Fibroblast of pulmonary artery (primary cell): ENCODE results near the gene BSDC1.
A peak's percentile ranks its signal among the peaks of the same experiment; 100 is the strongest.
"Not testable (repeated sequence)": the region's sequence is repeated elsewhere in the genome, so short reads cannot be mapped to it uniquely, and the experiment has no call there.

ENCODE experiments used
- DNase-seq: peaks from one replicate; pipeline ENCODE4 v3.0.0-alpha.2; 2010; ENCODE audit warnings: low read depth
- H3K4me3 ChIP-seq: replicated peaks from 2 replicates; pipeline ENCODE4 v1.5.1; 2011; ENCODE audit warnings: low read depth, mild to moderate bottlenecking, control low read depth, low read length, moderate library complexity
- TF ChIP-seq, protein P1 (sequence below): IDR thresholded peaks from 2 replicates; pipeline ENCODE4 v1.5.1; 2011; ENCODE audit warnings: mild to moderate bottlenecking, control low read depth, low read length, inconsistent platforms; ENCODE audit errors: missing control alignments

The BSDC1 gene

DNA sequence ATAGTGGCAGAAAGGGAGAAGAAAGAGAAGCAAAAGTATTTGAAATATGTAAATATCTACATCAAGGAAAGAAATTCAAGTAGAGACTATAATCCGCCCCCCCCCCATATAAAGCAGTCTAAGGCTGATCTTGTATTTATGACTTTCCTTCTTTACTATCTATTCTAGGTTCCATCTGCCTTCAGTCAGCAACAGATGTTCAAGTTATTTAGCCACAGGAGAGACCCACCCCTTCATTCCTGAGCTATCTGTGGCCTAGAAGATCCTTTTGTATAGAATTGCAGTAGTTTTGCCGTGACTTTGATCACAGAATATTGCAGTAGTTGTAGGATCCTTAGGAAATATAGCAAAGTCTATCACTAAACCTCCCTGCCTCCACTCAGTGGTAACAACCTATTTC, 10.7 kb upstream of the BSDC1 start:
- no peak for DNase-seq
- no peak overlapping the region for H3K4me3 ChIP-seq
- TF ChIP-seq, protein P1, sequence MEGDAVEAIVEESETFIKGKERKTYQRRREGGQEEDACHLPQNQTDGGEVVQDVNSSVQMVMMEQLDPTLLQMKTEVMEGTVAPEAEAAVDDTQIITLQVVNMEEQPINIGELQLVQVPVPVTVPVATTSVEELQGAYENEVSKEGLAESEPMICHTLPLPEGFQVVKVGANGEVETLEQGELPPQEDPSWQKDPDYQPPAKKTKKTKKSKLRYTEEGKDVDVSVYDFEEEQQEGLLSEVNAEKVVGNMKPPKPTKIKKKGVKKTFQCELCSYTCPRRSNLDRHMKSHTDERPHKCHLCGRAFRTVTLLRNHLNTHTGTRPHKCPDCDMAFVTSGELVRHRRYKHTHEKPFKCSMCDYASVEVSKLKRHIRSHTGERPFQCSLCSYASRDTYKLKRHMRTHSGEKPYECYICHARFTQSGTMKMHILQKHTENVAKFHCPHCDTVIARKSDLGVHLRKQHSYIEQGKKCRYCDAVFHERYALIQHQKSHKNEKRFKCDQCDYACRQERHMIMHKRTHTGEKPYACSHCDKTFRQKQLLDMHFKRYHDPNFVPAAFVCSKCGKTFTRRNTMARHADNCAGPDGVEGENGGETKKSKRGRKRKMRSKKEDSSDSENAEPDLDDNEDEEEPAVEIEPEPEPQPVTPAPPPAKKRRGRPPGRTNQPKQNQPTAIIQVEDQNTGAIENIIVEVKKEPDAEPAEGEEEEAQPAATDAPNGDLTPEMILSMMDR, result no peak

DNA sequence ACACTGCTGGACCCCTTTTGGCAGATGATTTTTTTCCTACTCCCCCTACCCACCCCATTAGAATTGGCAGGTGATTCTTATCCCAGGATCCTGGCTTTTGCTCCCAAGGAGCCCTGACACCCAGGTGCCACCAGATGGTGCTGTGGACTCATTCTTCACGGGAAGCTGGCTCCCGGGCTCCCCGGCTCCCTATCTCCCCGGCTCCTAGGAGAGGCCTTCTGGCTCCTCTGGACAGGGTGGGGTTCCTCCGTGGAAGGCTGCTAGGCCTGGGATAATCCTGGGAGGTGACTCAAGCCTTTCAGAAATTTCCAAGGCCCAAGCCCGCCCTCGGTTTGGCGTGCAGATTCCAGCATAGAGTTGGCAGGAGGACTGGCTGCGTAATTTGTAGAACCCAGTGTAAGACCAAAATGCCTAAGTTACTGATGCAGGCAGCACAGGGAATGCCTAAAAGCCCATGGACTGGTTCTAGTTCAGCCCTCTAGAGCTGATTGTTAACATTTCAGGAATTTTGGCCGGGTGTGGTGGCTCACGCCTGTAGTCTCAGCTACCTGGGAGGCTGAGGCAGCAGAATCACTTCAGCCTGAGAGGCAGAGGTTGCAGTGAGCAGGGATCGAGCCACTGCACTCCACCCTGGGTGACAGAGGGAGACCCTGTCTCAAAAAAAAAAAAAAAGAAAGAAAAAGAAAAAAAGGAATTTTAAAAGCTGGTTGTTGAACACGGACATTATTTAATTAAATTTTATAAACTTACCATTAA, 6.8 kb upstream of the BSDC1 start:
- no peak overlapping the region for H3K4me3 ChIP-seq
- TF ChIP-seq, protein P1, result peak; percentile 94
- peak; percentile 86 for DNase-seq

DNA sequence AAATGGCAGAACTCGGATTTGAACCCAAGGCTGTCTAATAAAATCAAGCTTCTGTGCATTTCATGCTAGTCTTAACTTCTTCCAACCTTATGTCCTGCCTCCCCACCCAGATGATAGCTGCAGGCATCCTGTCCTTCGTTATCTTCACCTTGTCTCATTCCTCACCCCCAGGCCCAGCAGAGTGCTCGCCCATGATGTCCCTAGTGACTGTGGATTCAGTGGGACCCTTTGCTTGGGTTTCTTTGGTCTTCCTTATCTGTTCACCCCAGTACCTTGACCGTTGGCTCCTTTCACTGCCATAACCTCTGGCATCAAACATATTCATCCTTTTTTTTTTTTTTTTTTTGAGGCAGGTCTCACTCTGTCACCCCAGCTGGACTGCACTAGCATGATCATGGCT, 5.6 kb upstream of the BSDC1 start:
- TF ChIP-seq, protein P1, result no peak
- H3K4me3 ChIP-seq, result no peak overlapping the region
- no peak for DNase-seq

DNA sequence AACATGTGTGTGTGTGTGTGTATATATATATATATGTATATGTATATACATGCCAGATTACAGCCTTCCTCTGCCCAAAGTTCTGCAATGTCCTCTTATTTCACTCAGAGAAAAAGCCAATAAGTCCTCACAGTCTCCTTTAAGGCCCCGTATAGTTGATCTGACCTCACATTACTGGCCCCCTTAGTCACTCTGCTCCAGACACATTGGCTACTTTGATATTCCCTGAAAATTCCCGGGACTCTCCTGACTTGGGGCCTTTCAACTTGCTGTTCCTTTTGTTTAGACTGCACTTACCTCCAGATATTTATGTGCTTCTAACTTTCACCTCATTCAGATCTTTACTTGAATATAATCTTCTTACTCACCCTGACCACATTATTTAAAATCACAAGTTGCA, 4.2 kb upstream of the BSDC1 start:
- TF ChIP-seq, protein P1, result no peak
- DNase-seq, result peak; percentile 21
- H3K4me3 ChIP-seq, result no peak overlapping the region

DNA sequence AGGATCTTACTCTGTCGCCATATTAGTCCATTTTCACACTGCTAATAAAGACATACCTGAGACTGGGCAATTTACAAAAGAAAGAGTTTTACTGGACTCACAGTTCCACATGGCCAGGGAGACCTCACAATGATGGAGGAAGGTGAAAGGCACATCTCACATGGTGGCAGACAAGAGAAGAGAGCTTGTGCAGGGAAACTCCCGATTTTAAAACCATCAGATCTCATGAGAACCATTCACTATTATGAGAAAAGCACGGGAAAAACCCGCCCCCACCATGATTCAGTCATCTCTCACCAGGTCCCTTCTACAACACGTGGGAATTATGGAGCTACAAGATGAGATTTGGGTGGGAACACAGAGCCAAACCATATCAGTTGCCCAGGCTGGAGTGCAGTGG, 2.3 kb upstream of the BSDC1 start:
- DNase-seq, H3K4me3 ChIP-seq: not testable (repeated sequence)

DNA sequence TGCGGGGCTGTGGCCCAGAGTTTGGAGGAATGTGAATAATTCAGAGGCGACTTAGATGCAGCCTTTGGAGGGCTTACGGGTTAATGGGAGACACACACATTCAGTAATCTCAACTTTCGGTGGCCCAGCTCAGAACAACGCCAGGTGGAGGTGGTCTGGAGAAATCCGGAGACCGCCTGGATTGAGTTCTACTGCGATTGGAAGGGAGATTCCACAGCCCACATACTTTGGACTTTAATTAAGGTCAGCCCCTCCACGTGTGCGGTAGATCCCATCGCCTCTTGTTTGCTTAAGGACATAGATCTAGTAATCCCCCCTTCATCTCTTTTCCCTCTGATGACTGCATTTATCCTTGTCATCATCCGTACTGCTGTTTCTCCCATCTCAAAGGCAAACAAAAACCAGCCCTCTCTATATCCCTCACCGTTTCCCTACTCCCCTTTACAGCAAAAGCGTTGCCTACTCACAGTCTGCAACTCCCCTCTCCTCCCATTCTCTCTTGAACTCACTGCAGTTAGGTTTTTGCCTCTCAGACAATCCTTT, 720 bp upstream of the BSDC1 start:
- DNase-seq, result peak; percentile 26
- H3K4me3 ChIP-seq, result peak overlapping the region; percentile 91
- TF ChIP-seq, protein P1, result no peak

DNA sequence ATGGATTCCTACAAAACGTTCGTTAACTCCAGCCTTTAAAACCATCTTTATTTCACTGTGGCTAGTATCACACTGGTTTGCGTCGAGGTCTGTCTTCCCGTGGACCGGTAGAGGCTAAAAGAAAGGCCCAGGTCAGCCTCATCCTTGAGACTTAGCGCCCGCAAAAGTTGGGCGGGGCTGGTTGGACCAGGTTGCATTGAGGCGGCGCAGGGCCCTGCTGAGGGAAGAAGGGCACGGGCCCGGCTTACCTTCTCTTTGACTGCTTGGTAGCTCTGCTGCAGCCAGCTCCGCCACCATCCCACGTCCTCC, 455 bp downstream of the BSDC1 start:
- TF ChIP-seq, protein P1, result no peak
- peak overlapping the region; percentile 91 for H3K4me3 ChIP-seq
- DNase-seq, result peak; percentile 31
